ENCODE results near the gene ADAM15. TPM values are rescaled to one million over a fixed set of nuclear protein-coding genes. Genes with fewer than 3 reads are reported as not detected.

Gene ADAM15
- total RNA-seq, 1 donor from 2014 or later = 77.6 TPM

- intact Hi-C loops (cut with DNase I) = no loop called here
- ATAC-seq (ENCODE audit: poor library complexity) (no peak), DNase-seq (no peak)
Measured at GRCh38 chr1:155040358-155041093, 10.6 kb upstream of the ADAM15 start.

GRCh38 chr1:155042789-155043188 lies 8.3 kb upstream of the ADAM15 start:
- ATAC-seq (ENCODE audit: poor library complexity) (no peak), DNase-seq (no peak)
- intact Hi-C loops (cut with DNase I) = no loop called here

GRCh38 chr1:155043301-155043702 lies 7.8 kb upstream of the ADAM15 start:
- DNase-seq = no peak
- intact Hi-C loops (cut with DNase I) = no loop called here
- ATAC-seq (ENCODE audit: poor library complexity) = no peak

- no peak for ATAC-seq (ENCODE audit: poor library complexity)
- no peak for DNase-seq
- intact Hi-C loops (cut with DNase I) = no loop called here
Measured at GRCh38 chr1:155043793-155044192, 7.3 kb upstream of the ADAM15 start.

GRCh38 chr1:155044365-155044764 lies 6.8 kb upstream of the ADAM15 start:
- ATAC-seq (ENCODE audit: poor library complexity) (no peak), DNase-seq (no peak)
- intact Hi-C loops (cut with DNase I) = no loop called here

GRCh38 chr1:155044812-155045657 lies 6.1 kb upstream of the ADAM15 start:
- intact Hi-C loops (cut with DNase I) = loop anchor here (5.0 kb wide), 1 partner anchor 37 kb away; no protein-coding TSS in a partner anchor
- peak; percentile 96 for ATAC-seq (ENCODE audit: poor library complexity)
- DNase-seq = peak; percentile 88

- ATAC-seq (ENCODE audit: poor library complexity) (no peak), DNase-seq (no peak)
- intact Hi-C loops (cut with DNase I) = loop anchor here (5.0 kb wide), 1 partner anchor 34 kb away; no protein-coding TSS in a partner anchor
Measured at GRCh38 chr1:155048449-155049334, 2.4 kb upstream of the ADAM15 start.

- intact Hi-C loops (cut with DNase I) = loop anchor here (5.0 kb wide), 1 partner anchor 32 kb away; no protein-coding TSS in a partner anchor
- no peak for ATAC-seq (ENCODE audit: poor library complexity)
- no peak for DNase-seq
Measured at GRCh38 chr1:155049651-155050559, 1.2 kb upstream of the ADAM15 start.

- no peak for DNase-seq
- intact Hi-C loops (cut with DNase I) = no loop called here
- ATAC-seq (ENCODE audit: poor library complexity) = peak; percentile 4
Measured at GRCh38 chr1:155051342-155051776, 243 bp downstream of the ADAM15 start.

- intact Hi-C loops (cut with DNase I) = no loop called here
- DNase-seq (peak; percentile 80), ATAC-seq (ENCODE audit: poor library complexity) (peak; percentile 32)
Measured at GRCh38 chr1:155051777-155052398, 772 bp downstream of the ADAM15 start.

GRCh38 chr1:155052439-155053395 lies 1.6 kb downstream of the ADAM15 start:
- peak; percentile 68 for DNase-seq
- ATAC-seq (ENCODE audit: poor library complexity) = no peak
- intact Hi-C loops (cut with DNase I) = no loop called here

- DNase-seq = no peak
- intact Hi-C loops (cut with DNase I) = no loop called here
- ATAC-seq (ENCODE audit: poor library complexity) = no peak
Measured at GRCh38 chr1:155053531-155054105, 2.5 kb downstream of the ADAM15 start.

- intact Hi-C loops (cut with DNase I) = no loop called here
- no peak for ATAC-seq (ENCODE audit: poor library complexity)
- no peak for DNase-seq
Measured at GRCh38 chr1:155057104-155057503, 6.0 kb downstream of the ADAM15 start.

GRCh38 chr1:155057788-155058211 lies 6.7 kb downstream of the ADAM15 start:
- intact Hi-C loops (cut with DNase I) = no loop called here
- ATAC-seq (ENCODE audit: poor library complexity) (no peak), DNase-seq (no peak)

- no peak for ATAC-seq (ENCODE audit: poor library complexity)
- no peak for DNase-seq
- intact Hi-C loops (cut with DNase I) = loop anchor here (5.0 kb wide), 1 partner anchor 98 kb away; the partner anchor contains the start of gene PYGO2
Measured at GRCh38 chr1:155060736-155061135, 9.6 kb downstream of the ADAM15 start.
